Ovary (tissue), 10 donors: ENCODE results near the gene ARL6IP6. TPM values are rescaled to one million over a fixed set of nuclear protein-coding genes. Genes with fewer than 3 reads are reported as not detected.

Experiments
- DNase-seq, 5 donors: peaks; one replicate each; pipeline ENCODE4 v3.0.0-alpha.2; 2019 to 2020
- H3K27ac ChIP-seq, 2 donors: fragments of 200-600 bp; one replicate each; pipeline versions ENCODE4 v1.5.1 to v1.8.0; 2019 to 2022
- H3K27me3 ChIP-seq: fragments of 200-600 bp; one replicate; pipeline ENCODE4 v1.8.0; 2022
- H3K36me3 ChIP-seq: fragments of 200-600 bp; sonication (generic); one replicate; pipeline ENCODE4 v1.5.1; 2019
- H3K4me1 ChIP-seq: one replicate; pipeline ENCODE4 v1.8.1; 2013; ENCODE audit warnings: mild to moderate bottlenecking, moderate library complexity; ENCODE audit not compliant: insufficient read depth
- H3K4me3 ChIP-seq: fragments of 200-600 bp; sonication (generic); one replicate; pipeline ENCODE4 v1.5.1; 2017
- H3K9me3 ChIP-seq, 2 donors: fragments of 200-600 bp in 1 of 2; sonication (generic) in 1 of 2; one replicate each; pipeline versions ENCODE4 v1.5.1 to v1.8.1; 2013 to 2019; ENCODE audit warnings: mild to moderate bottlenecking in 1 of 2, moderate library complexity in 1 of 2
- CTCF ChIP-seq, 3 donors: fragments of 450-650 bp in 2 of 3; fragments of 200-600 bp in 1 of 3; IDR thresholded peaks; one replicate each; pipeline versions ENCODE4 v1.5.1 to v1.8.0; 2016 to 2022; ENCODE audit warnings: antibody characterized with exemption in 3 of 3, mild to moderate bottlenecking in 1 of 3
- EP300 ChIP-seq: sonication (generic); formaldehyde crosslinking; IDR thresholded peaks from one replicate; pipeline ENCODE4 v1.6.1; 2017; ENCODE audit warnings: antibody characterized with exemption
- POLR2A ChIP-seq: fragments of 450-650 bp; IDR thresholded peaks from one replicate; pipeline ENCODE4 v1.6.1; 2017; ENCODE audit warnings: antibody characterized with exemption, mild to moderate bottlenecking, moderate library complexity
- WGBS, 3 donors: extraction: QIAGEN DNeasy Blood & Tissue Kit in 1 of 3; methylation state at CpG; one replicate each; pipeline versions ENCODE4 v1.1.5 to v1.1.7; 2013 to 2017; 5-methylcytosine and 5-hydroxymethylcytosine counted together
- intact Hi-C, 4 donors: fragments of 100-400 bp; cut with DNase I; formaldehyde crosslinking; loops; one replicate each; pipeline versions ENCODE4 v1.11.0 to v1.15.1; 2022 to 2023
- long read RNA-seq, 3 donors: library from polyadenylated mRNA in 2 of 3; unstranded in 2 of 3; transcript quantifications; one replicate each; pipeline ENCODE4 v2.0.0 and lab custom pipeline, GENCODE V29; 2021 to 2026
- polyA plus RNA-seq, 2 donors: library from polyadenylated mRNA; stranded (reverse); fragments of 200-250 nt in 1 of 2; fragments of 350-450 nt in 1 of 2; fragmentation: Illumina TruSeq in 1 of 2; extraction: RNeasy Lipid Tissue Mini Kit (QIAGEN cat#74804) in 1 of 2; gene quantifications; one replicate each; pipeline ENCODE4 v1.2.3, GENCODE V29; 2013 to 2014
- total RNA-seq, 7 donors: library from RNA; depleted of rRNA in 2 of 7; stranded (reverse); fragments of >200 nt in 2 of 7; fragmentation: NEBNext Ultra II Directional in 3 of 7; extraction: Animal tissue kit (Norgen Biotek cat#: 25700) in 3 of 7; gene quantifications; one replicate each; pipeline versions ENCODE4 v1.1.0 to v1.2.4, GENCODE V29; 2016 to 2023
- donor health status: DM: no; HTN: no; CAD: no; lungs with moderate emphysema.
- donor health status: DM: no; HTN: no; CAD: no.
- donor health status: Bipolar disorder and iron deficiency.
- donor health status: DM: yes; HTN: yes; CAD: no.
- donor health status: DM: no; HTN: no; CAD: no.
- donor health status: DM: yes; HTN: yes; CAD: no.

ARL6IP6 gene
- total RNA-seq (10 to 100 TPM; 11.1 to 38.6 (median 14.4) TPM), polyA plus RNA-seq (10 to 100 TPM; 13.2 to 18.3 TPM)
- long read RNA-seq, donor 1, transcript ARL6IP6-201 (4 exons, 2,805 nt), result major isoform, 79 of 91 reads
- long read RNA-seq, donor 1, partial matches to known transcripts, result 0 of 91 reads
- long read RNA-seq, donor 1, other reads (novel, unspliced or antisense), result 11 of 91 reads
- long read RNA-seq, donor 2, transcript ARL6IP6-201 (4 exons, 2,805 nt), result major isoform, 14 of 24 reads
- long read RNA-seq, donor 2, partial matches to known transcripts, result 6 of 24 reads
- long read RNA-seq, donor 2, other reads (novel, unspliced or antisense), result 0 of 24 reads
- long read RNA-seq, donor 3, transcript ARL6IP6-201 (4 exons, 2,805 nt), result major isoform, 25 of 35 reads
- long read RNA-seq, donor 3, partial matches to known transcripts, result 0 of 35 reads
- long read RNA-seq, donor 3, other reads (novel, unspliced or antisense), result 8 of 35 reads

GRCh38 chr2:152718076-152718908 lies at the start of gene ARL6IP6:
TSS of gene ARL6IP6 (plus strand) at chr2:152718620. CDS start at chr2:152718625, 5 bp downstream.
- peak; percentile 65 for TF ChIP-seq POLR2A
- no peak for TF ChIP-seq EP300
- H3K27me3 ChIP-seq, result no peaks in the 10 kb centered on the region
- peak within 1 kb of the TSS; percentile 96 for H3K4me3 ChIP-seq
- H3K4me1 ChIP-seq, result peaks cover 5% of the 10 kb centered on the region
- no peaks in the 10 kb centered on the region for H3K36me3 ChIP-seq
- H3K9me3 ChIP-seq, result no peaks in the 10 kb centered on the region
- peak; percentile 89 to 93 (median 90) for DNase-seq
- H3K27ac ChIP-seq, result peak within 1 kb of the TSS; percentile 92 to 94
- intact Hi-C loops, result loop anchor here in 1 of 4 donors (5.0 kb wide), 1 partner anchor 541 kb away; the partner anchor contains the start of gene STAM2
- 0 to 1% (median 1%) methylated on average over 69 to 87 of the region's 87 CpGs for WGBS, 3 donors

- Histone ChIP-seq H3K4me3 (no peak overlapping the region), H3K36me3 (no peaks in the 10 kb centered on the region), H3K4me1 (no peaks in the 10 kb centered on the region), H3K9me3 (no peaks in the 10 kb centered on the region), H3K27me3 (no peaks in the 10 kb centered on the region), H3K27ac (no peak overlapping the region)
- 92 to 93% (median 92%) methylated on average over 4 of the region's 4 CpGs for WGBS, 3 donors
- no peak for DNase-seq
- intact Hi-C loops, result no loop called here
- TF ChIP-seq POLR2A (no peak), CTCF (IDR thresholded peaks at IDR 0.05) (no peak), EP300 (no peak)
Measured at GRCh38 chr2:152674334-152674733, 44.1 kb upstream of the ARL6IP6 start.

- H3K27ac ChIP-seq, result no peak overlapping the region
- H3K4me3 ChIP-seq, result no peak overlapping the region
- H3K27me3 ChIP-seq, result no peaks in the 10 kb centered on the region
- DNase-seq, result no peak
- intact Hi-C loops, result no loop called here
- H3K9me3 ChIP-seq, result no peaks in the 10 kb centered on the region
- TF ChIP-seq EP300 (no peak), POLR2A (no peak), CTCF (IDR thresholded peaks at IDR 0.05) (no peak)
- H3K4me1 ChIP-seq, result no peaks in the 10 kb centered on the region
- H3K36me3 ChIP-seq, result no peaks in the 10 kb centered on the region
- WGBS, 3 donors, result 85 to 95% (median 89%) methylated on average over 3 of the region's 3 CpGs
Measured at GRCh38 chr2:152676461-152676860, 42.0 kb upstream of the ARL6IP6 start.

- Histone ChIP-seq H3K27me3 (no peaks in the 10 kb centered on the region), H3K4me1 (no peaks in the 10 kb centered on the region), H3K36me3 (no peaks in the 10 kb centered on the region), H3K9me3 (no peaks in the 10 kb centered on the region), H3K4me3 (no peak overlapping the region), H3K27ac (no peak overlapping the region)
- intact Hi-C loops, result no loop called here
- DNase-seq, result no peak
- 60 to 70% (median 63%) methylated on average over 2 of the region's 2 CpGs for WGBS, 3 donors
- TF ChIP-seq CTCF (IDR thresholded peaks at IDR 0.05) (no peak), POLR2A (no peak), EP300 (no peak)
Measured at GRCh38 chr2:152678808-152679207, 39.6 kb upstream of the ARL6IP6 start.
